Mesenchymal stem cell (in vitro differentiated cells and primary cell): Measurements from ENCODE around the gene SELENOW.
"Not testable (repeated sequence)": the region's sequence is repeated elsewhere in the genome, so short reads cannot be mapped to it uniquely, and the experiment has no call there.

Experiments used
- DNase-seq: peaks from one replicate; pipeline ENCODE4 v3.0.0-alpha.2; 2013
- H2AFZ ChIP-seq: one replicate; pipeline ENCODE4 v1.6.1; 2013; ENCODE audit warnings: low read depth, mild to moderate bottlenecking, control low read depth, inconsistent platforms, low read length, moderate library complexity
- H2AK5ac ChIP-seq: 2 replicates; pipeline ENCODE4 v1.6.1; 2013; ENCODE audit warnings: low read length, moderate library complexity, mild to moderate bottlenecking, inconsistent platforms; ENCODE audit not compliant: severe bottlenecking
- H2BK120ac ChIP-seq: one replicate; pipeline ENCODE4 v1.6.1; 2013; ENCODE audit warnings: low read depth, mild to moderate bottlenecking, inconsistent platforms, low read length, moderate library complexity
- H2BK12ac ChIP-seq, 2 experiments: one replicate each; pipeline ENCODE4 v1.6.1; 2013; ENCODE audit warnings: inconsistent platforms in 2 of 2, low read length in 2 of 2, mild to moderate bottlenecking in 2 of 2, moderate library complexity in 2 of 2, control low read depth in 1 of 2
- H2BK15ac ChIP-seq: one replicate; pipeline ENCODE4 v1.6.1; 2013; ENCODE audit warnings: mild to moderate bottlenecking, low read depth, inconsistent platforms; ENCODE audit not compliant: poor library complexity, severe bottlenecking
- H2BK5ac ChIP-seq: 2 replicates; pipeline ENCODE4 v1.6.1; 2013; ENCODE audit warnings: low read depth, mild to moderate bottlenecking, low read length, control low read depth, inconsistent platforms; ENCODE audit not compliant: poor library complexity, severe bottlenecking
- H3K14ac ChIP-seq, 2 experiments: one replicate each; pipeline ENCODE4 v1.6.1; 2013; ENCODE audit warnings: inconsistent platforms in 2 of 2, low read length in 2 of 2, control low read depth in 1 of 2, mild to moderate bottlenecking in 1 of 2, moderate library complexity in 1 of 2
- H3K18ac ChIP-seq, 2 experiments: one replicate each; pipeline ENCODE4 v1.6.1; 2013; ENCODE audit warnings: inconsistent platforms in 2 of 2, low read length in 2 of 2, control low read depth in 1 of 2, low read depth in 1 of 2, mild to moderate bottlenecking in 1 of 2
- H3K23ac ChIP-seq, 2 experiments: one replicate each; pipeline ENCODE4 v1.6.1; 2013; ENCODE audit warnings: inconsistent platforms in 2 of 2, low read length in 2 of 2, mild to moderate bottlenecking in 2 of 2, moderate library complexity in 2 of 2, control low read depth in 1 of 2
- H3K27ac ChIP-seq: 2 replicates; pipeline ENCODE4 v1.5.1; 2013; ENCODE audit warnings: mild to moderate bottlenecking, moderate library complexity, low read length, control low read depth, inconsistent platforms; ENCODE audit not compliant: poor library complexity, severe bottlenecking
- H3K27me3 ChIP-seq, 2 experiments: 2 replicates each; pipeline versions ENCODE4 v1.6.1 to v1.7.0; 2013; ENCODE audit warnings: low read length in 2 of 2, mild to moderate bottlenecking in 2 of 2, moderate library complexity in 2 of 2, control low read depth in 1 of 2, inconsistent platforms in 1 of 2; ENCODE audit not compliant: control insufficient read depth in 1 of 2, insufficient read depth in 1 of 2
- H3K36me3 ChIP-seq, 2 experiments: 2 replicates each; pipeline versions ENCODE4 v1.6.1 to v1.7.0; 2013; ENCODE audit warnings: low read length in 2 of 2, control low read depth in 1 of 2, inconsistent platforms in 1 of 2, low read depth in 1 of 2, mild to moderate bottlenecking in 1 of 2; ENCODE audit not compliant: insufficient read depth in 2 of 2, control insufficient read depth in 1 of 2
- H3K4ac ChIP-seq, 2 experiments: one replicate each; pipeline ENCODE4 v1.6.1; 2013; ENCODE audit warnings: inconsistent platforms in 2 of 2, low read length in 2 of 2, mild to moderate bottlenecking in 2 of 2, moderate library complexity in 2 of 2, control low read depth in 1 of 2, low read depth in 1 of 2
- H3K4me1 ChIP-seq: 2 replicates; pipeline ENCODE4 v1.6.1; 2013; ENCODE audit warnings: low read depth, low read length, control low read depth; ENCODE audit not compliant: control insufficient read depth, insufficient read depth
- H3K4me2 ChIP-seq: 2 replicates; pipeline ENCODE4 v1.6.1; 2013; ENCODE audit warnings: low read length, mild to moderate bottlenecking, inconsistent platforms; ENCODE audit not compliant: poor library complexity, severe bottlenecking
- H3K4me3 ChIP-seq, 2 experiments: 2 replicates each; pipeline versions ENCODE4 v1.5.1 to v1.7.0; 2013; ENCODE audit warnings: low read length in 2 of 2, mild to moderate bottlenecking in 2 of 2, control low read depth in 1 of 2, low read depth in 1 of 2; ENCODE audit not compliant: insufficient read depth in 1 of 2
- H3K79me1 ChIP-seq: replicated peaks from 2 replicates; pipeline ENCODE4 v1.6.1; 2013; ENCODE audit warnings: mild to moderate bottlenecking, control low read depth, low read length, inconsistent platforms; ENCODE audit not compliant: poor library complexity, severe bottlenecking
- H3K9ac ChIP-seq: 2 replicates; pipeline ENCODE4 v1.7.0; 2013; ENCODE audit warnings: mild to moderate bottlenecking, low read length, moderate library complexity
- H3K9me3 ChIP-seq: 2 replicates; pipeline ENCODE4 v1.7.0; 2013; ENCODE audit warnings: mild to moderate bottlenecking, low read length; ENCODE audit not compliant: control insufficient read depth
- H4K8ac ChIP-seq: one replicate; pipeline ENCODE4 v1.6.1; 2013; ENCODE audit warnings: inconsistent platforms, mild to moderate bottlenecking, low read length, moderate library complexity
- H4K91ac ChIP-seq: one replicate; pipeline ENCODE4 v1.6.1; 2013; ENCODE audit warnings: mild to moderate bottlenecking, low read length, inconsistent platforms
- WGBS: methylation state at CpG from one replicate; pipeline ENCODE4 v1.1.7; 2013; ENCODE audit warnings: mixed read lengths; 5-methylcytosine and 5-hydroxymethylcytosine counted together

SELENOW gene

GRCh38 chr19:47798904-47799266, 20.4 kb downstream of the SELENOW start:
- Histone ChIP-seq H3K4me3 (no peak overlapping the region), H3K4me1 (no peaks in the 10 kb centered on the region), H3K4me2 (no peak overlapping the region), H2AK5ac (no peak overlapping the region), H3K9me3 (peaks cover 4% of the 10 kb centered on the region), H3K27me3 (peaks cover 14 to 15% of the 10 kb centered on the region in 2 experiments), H4K91ac (no peak overlapping the region), H2AFZ (no peak overlapping the region), H3K14ac (no peak overlapping the region), H2BK15ac (no peak overlapping the region), H3K27ac (no peak overlapping the region), H3K4ac (no peak overlapping the region), H3K18ac (no peak overlapping the region), H2BK5ac (no peak overlapping the region), H3K79me1 (no peaks in the 10 kb centered on the region), H2BK120ac (no peak overlapping the region), H2BK12ac (no peak overlapping the region), H4K8ac (no peak overlapping the region), H3K23ac (no peak overlapping the region), H3K36me3 (no peaks in the 10 kb centered on the region), H3K9ac (no peak overlapping the region)
- no peak for DNase-seq
- WGBS: 91% methylated on average over 3 of the region's 4 CpGs

DNA sequence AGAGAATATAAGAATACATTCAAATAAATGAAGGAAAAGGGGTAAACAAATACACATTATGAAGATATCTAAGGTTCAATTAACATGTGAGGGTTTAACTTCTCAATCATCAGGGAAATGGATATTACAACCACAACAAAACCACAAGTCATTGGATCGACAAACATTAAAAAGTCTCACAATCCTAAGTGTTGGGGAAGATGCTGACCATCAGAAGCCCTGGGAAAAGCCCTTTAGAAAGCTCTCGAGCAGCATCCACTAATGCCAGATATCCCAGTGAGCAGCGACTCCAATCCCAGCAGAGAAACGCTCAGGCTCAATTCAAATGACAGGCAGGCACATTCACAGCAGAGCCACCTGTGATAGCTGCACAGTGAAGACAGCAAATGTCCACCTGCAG, 22.8 kb downstream of the SELENOW start:
- H2BK12ac ChIP-seq: no peak overlapping the region
- H3K79me1 ChIP-seq: no peaks in the 10 kb centered on the region
- no peak overlapping the region for H4K8ac ChIP-seq
- no peak overlapping the region for H3K4ac ChIP-seq
- H3K27ac ChIP-seq: no peak overlapping the region
- H2BK5ac ChIP-seq: no peak overlapping the region
- peaks cover 15 to 25% of the 10 kb centered on the region in 2 experiments for H3K27me3 ChIP-seq
- no peak for DNase-seq
- no peak overlapping the region for H2AFZ ChIP-seq
- peaks cover 4% of the 10 kb centered on the region for H3K9me3 ChIP-seq
- no peak overlapping the region for H3K18ac ChIP-seq
- 88% methylated on average over 4 of the region's 4 CpGs for WGBS
- no peak overlapping the region for H3K14ac ChIP-seq
- no peak overlapping the region for H3K4me3 ChIP-seq
- no peak overlapping the region for H2BK15ac ChIP-seq
- no peaks in the 10 kb centered on the region for H3K4me1 ChIP-seq
- H3K4me2 ChIP-seq: no peak overlapping the region
- H3K9ac ChIP-seq: no peak overlapping the region
- H3K36me3 ChIP-seq: no peaks in the 10 kb centered on the region
- no peak overlapping the region for H2AK5ac ChIP-seq
- no peak overlapping the region for H3K23ac ChIP-seq
- no peak overlapping the region for H2BK120ac ChIP-seq
- H4K91ac ChIP-seq: no peak overlapping the region

- Histone ChIP-seq H2BK120ac (no peak overlapping the region), H3K18ac (no peak overlapping the region), H3K27ac (no peak overlapping the region), H3K4me3 (no peak overlapping the region), H3K36me3 (no peaks in the 10 kb centered on the region), H4K8ac (no peak overlapping the region), H3K9ac (no peak overlapping the region), H2BK12ac (no peak overlapping the region), H2AFZ (no peak overlapping the region), H2BK15ac (no peak overlapping the region), H3K79me1 (no peaks in the 10 kb centered on the region), H2AK5ac (no peak overlapping the region), H3K27me3 (peaks cover 15 to 29% of the 10 kb centered on the region in 2 experiments), H2BK5ac (no peak overlapping the region), H3K4me1 (no peaks in the 10 kb centered on the region), H3K23ac (no peak overlapping the region), H3K14ac (no peak overlapping the region), H3K4me2 (no peak overlapping the region), H4K91ac (no peak overlapping the region), H3K9me3 (peaks cover 4% of the 10 kb centered on the region), H3K4ac (no peak overlapping the region)
- no peak for DNase-seq
- WGBS: 93% methylated on average over 10 of the region's 25 CpGs
These were observed 24.1 kb downstream of the SELENOW start for GRCh38 chr19:47802521-47803043.

- H3K18ac ChIP-seq, H2AK5ac ChIP-seq, H3K4me2 ChIP-seq, H3K4me1 ChIP-seq, H3K4ac ChIP-seq, H3K4me3 ChIP-seq, H3K9ac ChIP-seq, H3K79me1 ChIP-seq, H3K27ac ChIP-seq, H2AFZ ChIP-seq, DNase-seq, H2BK5ac ChIP-seq, H2BK15ac ChIP-seq, H3K36me3 ChIP-seq, H2BK120ac ChIP-seq, H3K9me3 ChIP-seq, H2BK12ac ChIP-seq, H3K14ac ChIP-seq, H3K23ac ChIP-seq, H4K91ac ChIP-seq, H4K8ac ChIP-seq: not testable (repeated sequence)
- peaks cover 12 to 24% of the 10 kb centered on the region in 2 experiments for H3K27me3 ChIP-seq
- 96% methylated on average over 7 of the region's 21 CpGs for WGBS
These were observed 24.6 kb downstream of the SELENOW start for GRCh38 chr19:47803148-47803547.
